Measurements from ENCODE around the gene LRRC10. TPM values are rescaled to one million over a fixed set of nuclear protein-coding genes. Genes with fewer than 3 reads are reported as not detected.

Gene LRRC10
- total RNA-seq, 1 donor from 2014 or later = not detected

DNA sequence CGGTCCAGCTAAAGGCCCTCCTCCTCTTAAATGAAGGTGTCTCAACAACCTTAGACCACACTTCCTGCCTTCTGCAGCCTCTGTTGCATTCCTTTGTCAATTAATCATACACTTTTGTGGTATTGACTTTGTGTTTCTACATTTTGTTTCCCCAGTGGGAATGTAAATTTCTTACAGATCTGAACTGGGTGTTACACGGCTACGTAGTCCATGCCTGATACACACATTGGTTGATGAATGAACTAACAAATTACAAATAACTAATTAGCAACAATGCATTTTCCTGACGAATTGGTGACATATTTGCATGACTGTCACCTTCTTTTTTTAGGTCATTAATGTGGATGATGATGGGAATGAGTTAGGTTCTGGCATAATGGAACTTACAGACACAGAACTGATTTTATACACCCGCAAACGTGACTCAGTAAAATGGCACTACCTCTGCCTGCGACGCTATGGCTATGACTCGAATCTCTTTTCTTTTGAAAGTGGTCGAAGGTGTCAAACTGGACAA is 40.6 kb downstream of the LRRC10 start:
- no peak for DNase-seq (ENCODE audit: low spot score)

DNA sequence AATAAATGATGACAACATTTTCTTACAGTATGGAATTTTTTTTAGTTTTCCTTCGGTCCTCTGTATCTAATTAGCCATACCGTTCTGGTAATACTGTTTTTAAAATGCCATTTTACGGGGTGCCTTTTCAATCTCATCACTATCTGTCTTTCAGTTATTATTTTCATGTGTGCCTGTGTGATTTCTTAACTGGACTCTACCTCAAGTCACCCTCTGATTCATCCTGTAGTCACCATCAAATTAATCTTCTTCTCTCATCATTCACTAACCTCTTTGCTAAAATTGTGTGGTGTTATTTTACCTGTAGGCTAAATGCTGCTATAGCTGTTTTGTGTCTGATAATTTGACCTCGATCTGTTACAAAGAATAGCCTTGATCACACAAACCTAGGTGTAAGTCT is 41.5 kb downstream of the LRRC10 start:
- no peak for DNase-seq (ENCODE audit: low spot score)

DNA sequence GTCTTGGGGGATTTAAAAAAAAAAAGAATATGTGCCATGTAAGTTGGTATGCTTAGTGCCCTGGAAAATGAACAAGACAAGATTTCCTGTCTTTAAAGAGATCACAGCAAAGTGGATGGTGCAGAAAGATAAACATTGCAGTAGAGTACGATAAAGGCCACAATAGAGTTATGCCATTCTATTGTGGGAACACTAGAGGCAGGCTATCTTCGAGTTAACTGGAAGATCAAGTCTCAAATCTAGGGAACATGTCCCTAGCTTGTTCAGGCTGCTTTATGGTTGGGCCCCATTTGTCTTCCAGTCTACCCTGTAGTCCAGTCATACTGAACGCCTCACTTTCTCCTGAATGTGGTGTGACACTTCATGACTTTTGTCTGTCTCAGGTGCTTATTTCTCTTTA is 44.1 kb downstream of the LRRC10 start:
- DNase-seq (ENCODE audit: low spot score) = no peak

DNA sequence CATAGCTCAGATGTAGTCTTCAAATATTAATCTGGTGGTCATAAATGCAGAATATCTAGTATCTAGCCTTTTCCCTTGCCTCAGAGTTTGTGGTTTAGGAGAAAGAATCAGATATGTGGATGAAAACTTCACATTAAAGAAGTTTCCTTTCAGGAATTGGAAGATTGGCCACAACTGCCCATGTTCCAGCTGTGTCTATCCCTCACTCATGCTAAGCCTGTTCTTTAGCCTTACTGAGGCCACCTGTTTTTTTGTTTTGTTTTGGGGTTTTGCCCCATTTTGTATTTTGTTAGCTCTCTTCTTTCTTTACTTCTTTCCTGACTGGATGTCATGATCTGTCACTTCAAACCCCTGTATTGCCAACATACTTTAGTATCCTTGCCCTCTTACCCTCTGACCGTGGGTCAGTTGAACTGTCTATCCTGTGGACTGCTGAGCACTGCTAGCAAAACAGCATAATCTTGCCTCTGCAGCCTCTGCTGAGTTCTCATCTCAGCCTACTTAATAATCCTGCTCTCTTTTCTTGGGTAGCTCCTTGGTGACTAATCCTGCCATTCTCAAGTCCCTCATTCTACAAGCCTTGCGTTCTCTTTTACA is 47.4 kb downstream of the LRRC10 start:
- no peak for DNase-seq (ENCODE audit: low spot score)

Small RNA genes lying within 50 kb of the gene (microRNA-seq; reads per million reads assigned to microRNA genes)
- not detected for gene MIR3913-1 (ENCODE audit: borderline number of aligned reads)
- not detected for gene MIR3913-2 (ENCODE audit: borderline number of aligned reads)

Other genes with a start within 250 kb of the LRRC10 start
- 37.8 TPM for gene FRS2, start 140.5 kb downstream of the LRRC10 start, total RNA-seq
- gene CCT2, start 25.4 kb downstream of the LRRC10 start, total RNA-seq = 154 TPM
- not detected for gene BEST3, start 88.4 kb upstream of the LRRC10 start, total RNA-seq
- gene RAB3IP, start 128.0 kb upstream of the LRRC10 start, total RNA-seq = 9.4 TPM
- gene MYRFL, start 214.3 kb upstream of the LRRC10 start, total RNA-seq = 0.19 TPM

Measured in mesenteric fat pad (tissue), 1 donor.